Mucosa of descending colon (tissue), 3 donors: ENCODE data around the gene CLIC3. TPM values are rescaled to one million over a fixed set of nuclear protein-coding genes. Genes with fewer than 3 reads are reported as not detected.

ENCODE experiments used
- ATAC-seq: fragments of 200-7000 bp; cut with Tn5 transposase; one replicate; pipeline ENCODE4 v1.9.1; 2020; ENCODE audit warnings: mild to moderate bottlenecking, moderate library complexity
- DNase-seq, 3 donors: peaks; one replicate each; pipeline ENCODE4 v3.0.0-alpha.2; 2020
- H3K36me3 ChIP-seq: fragments of 200-600 bp; one replicate; pipeline ENCODE4 v1.8.0; 2021; ENCODE audit warnings: low read depth, mild to moderate bottlenecking
- H3K4me1 ChIP-seq: fragments of 200-600 bp; one replicate; pipeline ENCODE4 v1.8.0; 2021; ENCODE audit warnings: low read depth, mild to moderate bottlenecking
- H3K4me3 ChIP-seq: fragments of 200-600 bp; one replicate; pipeline ENCODE4 v1.8.0; 2021; ENCODE audit warnings: mild to moderate bottlenecking
- H3K9me3 ChIP-seq: fragments of 200-600 bp; one replicate; pipeline ENCODE4 v1.8.0; 2021; ENCODE audit warnings: mild to moderate bottlenecking
- CTCF ChIP-seq: fragments of 200-600 bp; IDR thresholded peaks from one replicate; pipeline ENCODE4 v1.8.0; 2022; ENCODE audit warnings: antibody characterized with exemption, mild to moderate bottlenecking
- intact Hi-C, 2 donors: fragments of 100-400 bp; cut with DNase I in 1 of 2; cut with micrococcal nuclease in 1 of 2; formaldehyde crosslinking; loops; one replicate each; pipeline versions ENCODE4 v1.11.0 to v1.11.1; 2022; cut with DNase I, micrococcal nuclease
- total RNA-seq, 3 donors: library from RNA; stranded (reverse); fragmentation: NEBNext Ultra II Directional in 2 of 3; extraction: Animal tissue kit (Norgen Biotek cat#: 25700) in 2 of 3; gene quantifications; one replicate each; pipeline versions ENCODE4 v1.2.1 to v1.2.4, GENCODE V29; 2021 to 2023
- donor health status: DM: no; HTN: no; CAD: no; lungs with moderate emphysema.
- donor health status: DM: no; HTN: no; CAD: no.
- donor health status: DM: no; HTN: yes; CAD: no.

Gene CLIC3
- total RNA-seq, 3 donors from 2014 or later: 0.82 to 1.9 (median 0.99) TPM

GRCh38 chr9:136974817-136975535 is 21.4 kb downstream of the CLIC3 start:
- intact Hi-C loops: no loop called here
- DNase-seq: no peak
- TF ChIP-seq CTCF: no peak
- Histone ChIP-seq H3K9me3 (no peaks in the 10 kb centered on the region), H3K4me3 (no peak overlapping the region), H3K36me3 (no peaks in the 10 kb centered on the region), H3K4me1 (peaks cover 2% of the 10 kb centered on the region)
- peak; percentile 49 for ATAC-seq

- no peak for DNase-seq
- intact Hi-C loops: no loop called here
- Histone ChIP-seq H3K4me3 (no peak overlapping the region), H3K4me1 (peaks cover 2% of the 10 kb centered on the region), H3K36me3 (no peaks in the 10 kb centered on the region), H3K9me3 (no peaks in the 10 kb centered on the region)
- no peak for ATAC-seq
- no peak for TF ChIP-seq CTCF
These were observed 22.4 kb downstream of the CLIC3 start for GRCh38 chr9:136973618-136974617.

GRCh38 chr9:136972743-136973142 is 23.6 kb downstream of the CLIC3 start:
- intact Hi-C loops: no loop called here
- H3K9me3 ChIP-seq: no peaks in the 10 kb centered on the region
- H3K4me1 ChIP-seq: peaks cover under 1% of the 10 kb centered on the region
- ATAC-seq: no peak
- no peak for TF ChIP-seq CTCF
- no peaks in the 10 kb centered on the region for H3K36me3 ChIP-seq
- no peak for DNase-seq
- no peak overlapping the region for H3K4me3 ChIP-seq

GRCh38 chr9:136972335-136972734 is 24.0 kb downstream of the CLIC3 start:
- Histone ChIP-seq H3K4me3 (no peak overlapping the region), H3K9me3 (no peaks in the 10 kb centered on the region), H3K36me3 (no peaks in the 10 kb centered on the region), H3K4me1 (no peaks in the 10 kb centered on the region)
- TF ChIP-seq CTCF: no peak
- DNase-seq (no peak), ATAC-seq (no peak)
- intact Hi-C loops: no loop called here

- ATAC-seq (no peak), DNase-seq (no peak)
- no peaks in the 10 kb centered on the region for H3K9me3 ChIP-seq
- TF ChIP-seq CTCF: no peak
- intact Hi-C loops: no loop called here
- no peak overlapping the region for H3K4me3 ChIP-seq
- no peaks in the 10 kb centered on the region for H3K36me3 ChIP-seq
- no peaks in the 10 kb centered on the region for H3K4me1 ChIP-seq
These were observed 24.6 kb downstream of the CLIC3 start for GRCh38 chr9:136971746-136972145.
